IMR-90 (cell line): ENCODE measurements around the gene ESD. TPM values are rescaled to one million over a fixed set of nuclear protein-coding genes. Genes with fewer than 3 reads are reported as not detected.

Source experiments
- ATAC-seq: fragments of 200-7000 bp; cut with Tn5 transposase; 2 replicates; pipeline ENCODE4 v1.9.1; 2020; ENCODE audit warnings: low read depth, mild to moderate bottlenecking, moderate library complexity
- BruUV-seq: library from RNA; stranded (reverse); fragments of 400-500 nt; replicated peaks from 2 replicates; lab custom pipeline; 2021; lab: Mats Ljungman, UMichigan
- CTCF ChIA-PET: fragments of 300-600 bp; formaldehyde crosslinking; extraction: SDS; loops from one replicate; lab custom pipeline; 2021; ENCODE audit warnings: antibody characterized with exemption; lab: Yijun Ruan, JAX
- POLR2A ChIA-PET: fragments of 300-600 bp; sonication (Branson Sonifier 250); formaldehyde crosslinking; loops from one replicate; lab custom pipeline; 2022; ENCODE audit warnings: antibody characterized with exemption; ENCODE audit not compliant: unreplicated experiment; lab: Charles Lee
- DNase-seq: peaks from one replicate; pipeline ENCODE4 v3.0.0; 2013
- H2AFZ ChIP-seq: replicated peaks from 2 replicates; pipeline ENCODE3; 2013; ENCODE audit warnings: low read length, mild to moderate bottlenecking; ENCODE audit not compliant: poor library complexity
- H2AK5ac ChIP-seq: 2 replicates; pipeline ENCODE4 v1.6.1; 2013; ENCODE audit warnings: low read depth, low read length, inconsistent platforms
- H2AK9ac ChIP-seq: replicated peaks from 2 replicates; pipeline ENCODE3; 2013; ENCODE audit warnings: mild to moderate bottlenecking, low read depth, low read length, moderate library complexity; ENCODE audit not compliant: poor library complexity
- H2BK120ac ChIP-seq: 2 replicates; pipeline ENCODE4 v1.6.1; 2013; ENCODE audit warnings: low read depth, low read length, inconsistent platforms
- H2BK15ac ChIP-seq: 3 replicates; pipeline ENCODE4 v1.6.1; 2013; ENCODE audit warnings: low read depth, low read length, inconsistent platforms
- H2BK20ac ChIP-seq: 2 replicates; pipeline ENCODE4 v1.6.1; 2013; ENCODE audit warnings: low read depth, mild to moderate bottlenecking, inconsistent platforms, low read length, moderate library complexity
- H2BK5ac ChIP-seq: 2 replicates; pipeline ENCODE4 v1.6.1; 2013; ENCODE audit warnings: mild to moderate bottlenecking, low read depth, low read length, inconsistent platforms; ENCODE audit not compliant: poor library complexity, severe bottlenecking
- H3K14ac ChIP-seq: replicated peaks from 2 replicates; pipeline ENCODE4 v1.6.1; 2013; ENCODE audit warnings: low read depth, low read length, inconsistent platforms
- H3K18ac ChIP-seq: 2 replicates; pipeline ENCODE4 v1.6.1; 2013; ENCODE audit warnings: low read depth, low read length, control low read depth
- H3K23ac ChIP-seq: 2 replicates; pipeline ENCODE4 v1.6.1; 2013; ENCODE audit warnings: low read depth, low read length, inconsistent platforms
- H3K27ac ChIP-seq: 2 replicates; pipeline ENCODE4 v1.5.1; 2013; ENCODE audit warnings: mild to moderate bottlenecking, control low read depth, low read length; ENCODE audit not compliant: insufficient read depth
- H3K27me3 ChIP-seq: 2 replicates; pipeline ENCODE4 v1.6.1; 2013; ENCODE audit warnings: low read length; ENCODE audit not compliant: control insufficient read depth, insufficient read depth
- H3K36me3 ChIP-seq: 2 replicates; pipeline ENCODE4 v1.6.1; 2013; ENCODE audit warnings: low read length, mixed read lengths; ENCODE audit not compliant: control insufficient read depth, insufficient read depth
- H3K4ac ChIP-seq: 2 replicates; pipeline ENCODE4 v1.6.1; 2013; ENCODE audit warnings: low read depth, low read length, inconsistent platforms
- H3K4me1 ChIP-seq: 2 replicates; pipeline ENCODE4 v1.6.1; 2013; ENCODE audit warnings: low read length, mixed read lengths; ENCODE audit not compliant: control insufficient read depth, insufficient read depth
- H3K4me2 ChIP-seq: 2 replicates; pipeline ENCODE4 v1.6.1; 2013; ENCODE audit warnings: low read depth, mild to moderate bottlenecking, control low read depth, low read length, moderate library complexity
- H3K4me3 ChIP-seq: 2 replicates; pipeline ENCODE4 v1.5.1; 2013; ENCODE audit warnings: low read depth, mild to moderate bottlenecking, control low read depth, low read length, moderate library complexity; ENCODE audit not compliant: insufficient read depth
- H3K56ac ChIP-seq: 2 replicates; pipeline ENCODE4 v1.6.1; 2013; ENCODE audit warnings: low read length, inconsistent platforms; ENCODE audit not compliant: insufficient read depth; ENCODE audit errors: extremely low read depth
- H3K79me1 ChIP-seq, 2 experiments: 2 replicates each; pipeline ENCODE4 v1.6.1; 2013; ENCODE audit warnings: low read length in 2 of 2, inconsistent platforms in 1 of 2, low read depth in 1 of 2
- H3K9ac ChIP-seq: 2 replicates; pipeline ENCODE4 v1.6.1; 2013; ENCODE audit warnings: low read depth, low read length, control low read depth
- H3K9me1 ChIP-seq: 2 replicates; pipeline ENCODE4 v1.6.1; 2013; ENCODE audit warnings: low read length, inconsistent platforms; ENCODE audit not compliant: insufficient read depth
- H3K9me3 ChIP-seq: 2 replicates; pipeline ENCODE4 v1.6.1; 2013; ENCODE audit warnings: low read length; ENCODE audit not compliant: control insufficient read depth, insufficient read depth
- H4K20me1 ChIP-seq: 2 replicates; pipeline ENCODE4 v1.6.1; 2013; ENCODE audit warnings: low read length, inconsistent platforms; ENCODE audit not compliant: insufficient read depth
- H4K5ac ChIP-seq: 2 replicates; pipeline ENCODE4 v1.6.1; 2013; ENCODE audit warnings: mild to moderate bottlenecking, low read depth, low read length, control low read depth
- H4K8ac ChIP-seq, 2 experiments: 2 replicates each; pipeline ENCODE4 v1.6.1; 2013; ENCODE audit warnings: low read depth in 2 of 2, low read length in 2 of 2, control low read depth in 1 of 2, inconsistent platforms in 1 of 2
- H4K91ac ChIP-seq: 2 replicates; pipeline ENCODE4 v1.6.1; 2013; ENCODE audit warnings: low read depth, low read length, inconsistent platforms; ENCODE audit not compliant: insufficient read depth
- CEBPB ChIP-seq: IDR thresholded peaks from 2 replicates; pipeline ENCODE4 v1.6.1; 2012; ENCODE audit warnings: low read depth, low read length, improper control_type of control experiment
- ELK1 ChIP-seq: fragments of 150-350 bp; IDR thresholded peaks from 2 replicates; pipeline ENCODE4 v1.6.1; 2016; ENCODE audit warnings: low read depth, mild to moderate bottlenecking, low read length, moderate library complexity, borderline replicate concordance
- FOS ChIP-seq: fragments of 150-350 bp; IDR thresholded peaks from 2 replicates; pipeline ENCODE4 v1.6.1; 2016; ENCODE audit warnings: low read depth, low read length
- MAZ ChIP-seq: IDR thresholded peaks from 2 replicates; pipeline ENCODE4 v1.6.1; 2012; ENCODE audit warnings: low read depth, mild to moderate bottlenecking, low read length, improper control_type of control experiment, moderate library complexity, borderline replicate concordance
- MXI1 ChIP-seq: IDR thresholded peaks from 2 replicates; pipeline ENCODE4 v1.6.1; 2012; ENCODE audit warnings: low read depth, mild to moderate bottlenecking, low read length, moderate library complexity, borderline replicate concordance
- RCOR1 ChIP-seq: IDR thresholded peaks from 2 replicates; pipeline ENCODE4 v1.6.1; 2012; ENCODE audit warnings: mild to moderate bottlenecking, low read length, improper control_type of control experiment; ENCODE audit not compliant: insufficient replicate concordance
- SMC3 ChIP-seq: fragments of 150-350 bp; IDR thresholded peaks from 2 replicates; pipeline ENCODE4 v1.6.1; 2016; ENCODE audit warnings: low read depth, mild to moderate bottlenecking, antibody characterized with exemption, low read length, moderate library complexity
- WGBS, 2 experiments: methylation state at CpG; one replicate each; pipeline versions ENCODE4 v1.1.5 to v1.1.7; 2013; ENCODE audit warnings: missing lambda C conversion rate in 2 of 2; ENCODE audit not compliant: insufficient read length in 1 of 2; ENCODE audit errors: extremely low coverage in 2 of 2; 5-methylcytosine and 5-hydroxymethylcytosine counted together
- dilution Hi-C: fragments of 300-500 bp; cut with HindIII; formaldehyde crosslinking; loops from one replicate; pipeline ENCODE4 v1.14.3; 2018; ENCODE audit warnings: low sequenced_read_pairs; ENCODE audit not compliant: unreplicated experiment
- in situ Hi-C: fragments of 300-500 bp; cut with MboI; formaldehyde crosslinking; loops from 3 replicates; pipeline ENCODE4 v1.14.3; 2019; ENCODE audit warnings: low sequenced_read_pairs, inconsistent platforms, mixed read lengths
- intact Hi-C: fragments of 100-400 bp; cut with micrococcal nuclease; formaldehyde crosslinking; loops from 2 replicates; pipeline ENCODE4 v1.10.0; 2022
- polyA plus RNA-seq, 3 experiments: library from polyadenylated mRNA; depleted of rRNA; stranded (reverse); fragments of >200 nt; gene quantifications; 2 replicates each; pipeline ENCODE4 v1.2.3, GENCODE V29; 2012; ENCODE audit warnings: low replicate concordance in 1 of 3
- total RNA-seq: library from RNA; depleted of rRNA; stranded (reverse); fragments of >200 nt; gene quantifications from 2 replicates; pipeline ENCODE4 v1.2.3, GENCODE V29; 2012
- TF ChIP-seq, protein P1 (sequence below): conservative IDR thresholded peaks from 2 replicates; pipeline ENCODE4 v1.5.1; 2012; ENCODE audit warnings: mild to moderate bottlenecking, low read depth, low read length, improper control_type of control experiment

ESD gene
- total and polyA plus RNA-seq, 2 of the 4 experiments (the other 2 are of a cell fraction) = 90.4 to 135 TPM

- H3K9ac ChIP-seq = no peak overlapping the region
- no peak overlapping the region for H4K5ac ChIP-seq
- H3K9me3 ChIP-seq = no peaks in the 10 kb centered on the region
- H3K4me3 ChIP-seq = no peak overlapping the region
- DNase-seq (no peak), ATAC-seq (no peak)
- in situ Hi-C loops (no loop called here), dilution Hi-C loops (no loop called here), intact Hi-C loops (no loop called here)
- POLR2A ChIA-PET = no interaction called here
- H4K20me1 ChIP-seq = no peaks in the 10 kb centered on the region
- H3K4me2 ChIP-seq = no peak overlapping the region
- H3K36me3 ChIP-seq = peaks cover 24% of the 10 kb centered on the region
- H3K79me1 ChIP-seq = peaks cover 0 to 3% of the 10 kb centered on the region in 2 experiments; a peak in 2 of 4 replicates
- no peak overlapping the region for H3K14ac ChIP-seq
- no peak overlapping the region for H3K18ac ChIP-seq
- peaks cover 2% of the 10 kb centered on the region; the same call in 1 of the 2 replicates for H3K4me1 ChIP-seq
- H4K91ac ChIP-seq = no peak overlapping the region
- no peak overlapping the region for H3K4ac ChIP-seq
- H3K9me1 ChIP-seq = peaks cover 6% of the 10 kb centered on the region; the same call in 1 of the 2 replicates
- H2BK120ac ChIP-seq = no peak overlapping the region
- H2BK15ac ChIP-seq = no peak overlapping the region
- no peak overlapping the region for H2AK5ac ChIP-seq
- WGBS, 2 experiments = no CpG with 5 or more reads among the region's 4 CpGs
- CTCF ChIA-PET = no interaction called here
- H3K23ac ChIP-seq = no peak overlapping the region
- BruUV-seq = no TSS peak
- no peak overlapping the region for H4K8ac ChIP-seq
- no peak overlapping the region for H2BK5ac ChIP-seq
- no peak overlapping the region for H3K27ac ChIP-seq
- no peak overlapping the region for H2AFZ ChIP-seq
- H2BK20ac ChIP-seq = no peak overlapping the region
- H3K56ac ChIP-seq = no peak overlapping the region
- TF ChIP-seq, protein P1, sequence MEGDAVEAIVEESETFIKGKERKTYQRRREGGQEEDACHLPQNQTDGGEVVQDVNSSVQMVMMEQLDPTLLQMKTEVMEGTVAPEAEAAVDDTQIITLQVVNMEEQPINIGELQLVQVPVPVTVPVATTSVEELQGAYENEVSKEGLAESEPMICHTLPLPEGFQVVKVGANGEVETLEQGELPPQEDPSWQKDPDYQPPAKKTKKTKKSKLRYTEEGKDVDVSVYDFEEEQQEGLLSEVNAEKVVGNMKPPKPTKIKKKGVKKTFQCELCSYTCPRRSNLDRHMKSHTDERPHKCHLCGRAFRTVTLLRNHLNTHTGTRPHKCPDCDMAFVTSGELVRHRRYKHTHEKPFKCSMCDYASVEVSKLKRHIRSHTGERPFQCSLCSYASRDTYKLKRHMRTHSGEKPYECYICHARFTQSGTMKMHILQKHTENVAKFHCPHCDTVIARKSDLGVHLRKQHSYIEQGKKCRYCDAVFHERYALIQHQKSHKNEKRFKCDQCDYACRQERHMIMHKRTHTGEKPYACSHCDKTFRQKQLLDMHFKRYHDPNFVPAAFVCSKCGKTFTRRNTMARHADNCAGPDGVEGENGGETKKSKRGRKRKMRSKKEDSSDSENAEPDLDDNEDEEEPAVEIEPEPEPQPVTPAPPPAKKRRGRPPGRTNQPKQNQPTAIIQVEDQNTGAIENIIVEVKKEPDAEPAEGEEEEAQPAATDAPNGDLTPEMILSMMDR = no peak
- TF ChIP-seq RCOR1 (no peak), MXI1 (no peak), SMC3 (no peak), ELK1 (no peak), FOS (no peak), MAZ (no peak), CEBPB (no peak)
- H2AK9ac ChIP-seq = no peak overlapping the region
- no peaks in the 10 kb centered on the region for H3K27me3 ChIP-seq
Observed at GRCh38 chr13:46748300-46748699, 48.7 kb downstream of the ESD start.
